Mucosa of stomach (tissue), 1 donor: ENCODE data around the gene FBXL13.

Source experiments
- H3K27me3 ChIP-seq: one replicate; pipeline ENCODE4 v1.7.0; 2013; ENCODE audit warnings: mild to moderate bottlenecking, low read length; ENCODE audit not compliant: control insufficient read depth, insufficient read depth
- H3K36me3 ChIP-seq: one replicate; pipeline ENCODE4 v1.7.0; 2013; ENCODE audit warnings: low read length; ENCODE audit not compliant: control insufficient read depth, insufficient read depth
- H3K4me1 ChIP-seq: one replicate; pipeline ENCODE4 v1.7.0; 2013; ENCODE audit warnings: mild to moderate bottlenecking, low read length; ENCODE audit not compliant: control insufficient read depth, insufficient read depth
- H3K4me3 ChIP-seq: one replicate; pipeline ENCODE4 v1.7.0; 2013; ENCODE audit warnings: low read length
- H3K9ac ChIP-seq: one replicate; pipeline ENCODE4 v1.7.0; 2013; ENCODE audit warnings: mild to moderate bottlenecking, low read length, moderate library complexity
- H3K9me3 ChIP-seq: one replicate; pipeline ENCODE4 v1.7.0; 2013; ENCODE audit warnings: mild to moderate bottlenecking, low read length, moderate library complexity; ENCODE audit not compliant: control insufficient read depth
- donor health status: Pancreatic carcinoma.

The FBXL13 gene

GRCh38 chr7:102830197-102830596 lies 244.4 kb downstream of the FBXL13 start:
- H3K9ac ChIP-seq: no peak overlapping the region
- no peak overlapping the region for H3K4me3 ChIP-seq
- H3K4me1 ChIP-seq: no peaks in the 10 kb centered on the region
- H3K36me3 ChIP-seq: peaks cover 6% of the 10 kb centered on the region
- H3K27me3 ChIP-seq: no peaks in the 10 kb centered on the region
- H3K9me3 ChIP-seq: no peaks in the 10 kb centered on the region

GRCh38 chr7:102829075-102829474 lies 245.5 kb downstream of the FBXL13 start:
- H3K4me1 ChIP-seq: no peaks in the 10 kb centered on the region
- H3K9ac ChIP-seq: no peak overlapping the region
- H3K27me3 ChIP-seq: no peaks in the 10 kb centered on the region
- H3K9me3 ChIP-seq: no peaks in the 10 kb centered on the region
- no peak overlapping the region for H3K4me3 ChIP-seq
- H3K36me3 ChIP-seq: peaks cover 6% of the 10 kb centered on the region

- no peaks in the 10 kb centered on the region for H3K4me1 ChIP-seq
Measured at GRCh38 chr7:102828286-102828685, 246.3 kb downstream of the FBXL13 start.

GRCh38 chr7:102823390-102824119 lies 251.0 kb downstream of the FBXL13 start:
- H3K27me3 ChIP-seq: no peaks in the 10 kb centered on the region

More at GRCh38 chr7:102828286-102828685, 246.3 kb downstream of the FBXL13 start:
- no peak overlapping the region for H3K9ac ChIP-seq
- H3K9me3 ChIP-seq: no peaks in the 10 kb centered on the region
- no peak overlapping the region for H3K4me3 ChIP-seq
- no peaks in the 10 kb centered on the region for H3K27me3 ChIP-seq
- peaks cover 6% of the 10 kb centered on the region for H3K36me3 ChIP-seq

GRCh38 chr7:102821994-102822747 lies 252.4 kb downstream of the FBXL13 start:
- no peak overlapping the region for H3K4me3 ChIP-seq
- peaks cover 3% of the 10 kb centered on the region for H3K36me3 ChIP-seq
- no peaks in the 10 kb centered on the region for H3K27me3 ChIP-seq
- H3K9me3 ChIP-seq: no peaks in the 10 kb centered on the region
- H3K9ac ChIP-seq: no peak overlapping the region
- H3K4me1 ChIP-seq: peaks cover 23% of the 10 kb centered on the region

More at GRCh38 chr7:102823390-102824119, 251.0 kb downstream of the FBXL13 start:
- H3K4me3 ChIP-seq: no peak overlapping the region
- no peak overlapping the region for H3K9ac ChIP-seq
- peaks cover 6% of the 10 kb centered on the region for H3K36me3 ChIP-seq
- H3K4me1 ChIP-seq: peaks cover 14% of the 10 kb centered on the region
- no peaks in the 10 kb centered on the region for H3K9me3 ChIP-seq

- Histone ChIP-seq H3K4me1 (peaks cover 28% of the 10 kb centered on the region), H3K9ac (no peak overlapping the region), H3K36me3 (no peaks in the 10 kb centered on the region), H3K27me3 (no peaks in the 10 kb centered on the region), H3K9me3 (no peaks in the 10 kb centered on the region), H3K4me3 (no peak overlapping the region)
Measured at GRCh38 chr7:102819151-102819550, 255.4 kb downstream of the FBXL13 start.

- Histone ChIP-seq H3K9ac (no peak overlapping the region), H3K9me3 (no peaks in the 10 kb centered on the region), H3K36me3 (no peaks in the 10 kb centered on the region), H3K4me1 (peaks cover 36% of the 10 kb centered on the region), H3K4me3 (no peak overlapping the region), H3K27me3 (no peaks in the 10 kb centered on the region)
Measured at GRCh38 chr7:102817616-102818573, 256.7 kb downstream of the FBXL13 start.

GRCh38 chr7:102814025-102814471 lies 260.5 kb downstream of the FBXL13 start:
- H3K27me3 ChIP-seq: no peaks in the 10 kb centered on the region
- peaks cover 43% of the 10 kb centered on the region for H3K4me1 ChIP-seq
- no peaks in the 10 kb centered on the region for H3K36me3 ChIP-seq
- H3K4me3 ChIP-seq: no peak overlapping the region
- no peaks in the 10 kb centered on the region for H3K9me3 ChIP-seq
- no peak overlapping the region for H3K9ac ChIP-seq

- Histone ChIP-seq H3K4me3 (no peak overlapping the region), H3K9ac (no peak overlapping the region), H3K9me3 (no peaks in the 10 kb centered on the region), H3K27me3 (no peaks in the 10 kb centered on the region), H3K36me3 (no peaks in the 10 kb centered on the region), H3K4me1 (peaks cover 36% of the 10 kb centered on the region)
Measured at GRCh38 chr7:102813191-102814024, 261.2 kb downstream of the FBXL13 start.

- Histone ChIP-seq H3K9me3 (no peaks in the 10 kb centered on the region), H3K4me1 (peaks cover 29% of the 10 kb centered on the region), H3K4me3 (no peak overlapping the region), H3K36me3 (no peaks in the 10 kb centered on the region), H3K27me3 (no peaks in the 10 kb centered on the region), H3K9ac (no peak overlapping the region)
Measured at GRCh38 chr7:102811942-102812678, 262.5 kb downstream of the FBXL13 start.
